HG02571 (cell line): ENCODE measurements around the gene CXCL16.
"Not testable (repeated sequence)": the region's sequence is repeated elsewhere in the genome, so short reads cannot be mapped to it uniquely, and the experiment has no call there.

Experiments
- ATAC-seq: cut with Tn5 transposase; IDR thresholded peaks from one replicate; pipeline ENCODE4 v1.9.1; 2021; ENCODE audit warnings: mild to moderate bottlenecking, moderate library complexity; ENCODE audit not compliant: unreplicated experiment

Gene CXCL16

GRCh38 chr17:4699401-4700056 lies 40.2 kb downstream of the CXCL16 start:
- ATAC-seq: not testable (repeated sequence)

GRCh38 chr17:4696437-4696805 lies 43.3 kb downstream of the CXCL16 start:
- no peak for ATAC-seq

GRCh38 chr17:4693416-4693815 lies 46.3 kb downstream of the CXCL16 start:
- ATAC-seq: no peak

GRCh38 chr17:4691686-4692085 lies 48.0 kb downstream of the CXCL16 start:
- no peak for ATAC-seq

GRCh38 chr17:4690745-4691144 lies 49.0 kb downstream of the CXCL16 start:
- no peak for ATAC-seq

GRCh38 chr17:4689872-4690271 lies 49.9 kb downstream of the CXCL16 start:
- not testable (repeated sequence) for ATAC-seq

- ATAC-seq: not testable (repeated sequence)
These were observed 56.0 kb downstream of the CXCL16 start for GRCh38 chr17:4683739-4684138.
